HepG2 (cell line): ENCODE data around the gene TNFSF9. TPM values are rescaled to one million over a fixed set of nuclear protein-coding genes. Genes with fewer than 3 reads are reported as not detected.

Experiments used
- ATAC-seq: fragments of 200-7000 bp; cut with Tn5 transposase; 3 replicates; pipeline ENCODE4 v1.9.1; 2020; ENCODE audit warnings: mild to moderate bottlenecking, moderate library complexity
- BruUV-seq: library from RNA; stranded (reverse); fragments of 400-500 nt; replicated peaks from 2 replicates; lab custom pipeline; 2021; lab: Mats Ljungman, UMichigan
- CTCF ChIA-PET: fragments of 300-600 bp; formaldehyde crosslinking; extraction: SDS; loops from one replicate; lab custom pipeline; 2021; ENCODE audit warnings: low total read pairs, inconsistent platforms, low intra/inter-chr PET ratio; lab: Yijun Ruan, JAX
- POLR2A ChIA-PET: fragments of 350-600 bp; sonication (Branson Sonifier 250); formaldehyde crosslinking; loops from one replicate; lab custom pipeline; 2020; ENCODE audit warnings: antibody characterized with exemption, inconsistent platforms; lab: Yijun Ruan, JAX
- DNase-seq: peaks from one replicate; pipeline ENCODE4 v3.0.0-alpha.2; 2015; ENCODE audit warnings: low spot score
- FAIRE-seq: peaks from 3 replicates; lab custom pipeline; 2011; peaks lifted over from hg19 to GRCh38; lab: Jason Lieb, UNC
- H2AFZ ChIP-seq: one replicate; pipeline ENCODE4 v1.6.1; 2011; ENCODE audit warnings: low read length, inconsistent platforms
- H3K27ac ChIP-seq: fragments of 300-600 bp; 3 replicates; pipeline ENCODE4 v1.8.0; 2011; ENCODE audit warnings: mixed run types, mild to moderate bottlenecking, mixed read lengths, low read length, inconsistent platforms; ENCODE audit not compliant: insufficient read depth; ENCODE audit errors: extremely low read length
- H3K27me3 ChIP-seq, 2 experiments: fragments of 200-600 bp in 1 of 2; 2 replicates in 1 of 2; 3 replicates in 1 of 2; pipeline versions ENCODE4 v1.6.0 to v1.8.0; 2011; ENCODE audit warnings: low read length in 2 of 2, mild to moderate bottlenecking in 2 of 2, moderate library complexity in 2 of 2, inconsistent platforms in 1 of 2; ENCODE audit not compliant: insufficient read depth in 2 of 2, control insufficient read depth in 1 of 2
- H3K36me3 ChIP-seq, 2 experiments: fragments of 200-600 bp in 1 of 2; replicated peaks in 1 of 2; 2 replicates in 1 of 2; 3 replicates in 1 of 2; pipeline versions ENCODE4 v1.5.1 to v1.8.0; 2011; ENCODE audit warnings: low read length in 2 of 2, inconsistent platforms in 1 of 2; ENCODE audit not compliant: insufficient read depth in 2 of 2, control insufficient read depth in 1 of 2
- H3K4me1 ChIP-seq: 2 replicates; pipeline ENCODE4 v1.5.1; 2012; ENCODE audit warnings: low read length, inconsistent platforms; ENCODE audit not compliant: insufficient read depth
- H3K4me2 ChIP-seq: 2 replicates; pipeline ENCODE4 v1.6.0; 2011; ENCODE audit warnings: low read depth, low read length, inconsistent platforms
- H3K4me3 ChIP-seq, 3 experiments: fragments of 200-600 bp in 1 of 3; sonication (generic), shearing (Covaris generic) in 1 of 3; replicated peaks in 1 of 3; 2 replicates each; pipeline ENCODE4 v1.5.1; 2011 to 2016; ENCODE audit warnings: low read length in 3 of 3, inconsistent platforms in 2 of 3, low read depth in 2 of 3, mild to moderate bottlenecking in 2 of 3, control low read depth in 1 of 3, mixed read lengths in 1 of 3; ENCODE audit not compliant: insufficient read depth in 1 of 3
- H3K79me2 ChIP-seq: one replicate; pipeline ENCODE4 v1.6.1; 2011; ENCODE audit warnings: low read length, inconsistent platforms; ENCODE audit not compliant: insufficient read depth
- H3K9ac ChIP-seq: 2 replicates; pipeline ENCODE4 v1.6.0; 2011; ENCODE audit warnings: mild to moderate bottlenecking, low read depth, low read length, inconsistent platforms; ENCODE audit not compliant: insufficient read depth
- H3K9me3 ChIP-seq: 2 replicates; pipeline ENCODE4 v1.5.1; 2012; ENCODE audit warnings: mild to moderate bottlenecking, low read length
- H4K20me1 ChIP-seq: 2 replicates; pipeline ENCODE4 v1.6.0; 2011; ENCODE audit warnings: inconsistent platforms, mild to moderate bottlenecking, low read length, moderate library complexity; ENCODE audit not compliant: insufficient read depth
- AKAP8 ChIP-seq: sonication (generic); formaldehyde crosslinking; IDR thresholded peaks from 2 replicates; pipeline ENCODE4 v1.5.1; 2020; ENCODE audit warnings: mild to moderate bottlenecking, missing genetic modification reagents
- MAZ ChIP-seq, 2 experiments: sonication (generic) in 1 of 2; formaldehyde crosslinking in 1 of 2; IDR thresholded peaks; 2 replicates each; pipeline versions ENCODE4 v1.5.0 to v1.6.1; 2012 to 2020; ENCODE audit warnings: low read depth in 2 of 2, mild to moderate bottlenecking in 2 of 2, borderline replicate concordance in 1 of 2, improper control_type of control experiment in 1 of 2, low read length in 1 of 2, missing genetic modification reagents in 1 of 2, moderate library complexity in 1 of 2
- ZFP36L1 ChIP-seq: sonication (generic); formaldehyde crosslinking; IDR thresholded peaks from 2 replicates; pipeline ENCODE4 v1.8.0; 2022; ENCODE audit warnings: mild to moderate bottlenecking, missing genetic modification reagents, moderate library complexity
- ZNF263 ChIP-seq: sonication (generic); formaldehyde crosslinking; IDR thresholded peaks from 2 replicates; pipeline ENCODE4 v1.4.0; 2020; ENCODE audit warnings: missing genetic modification reagents
- ZNF33A ChIP-seq: sonication (generic); formaldehyde crosslinking; IDR thresholded peaks from 2 replicates; pipeline ENCODE4 v1.5.1; 2020; ENCODE audit warnings: missing genetic modification reagents, mild to moderate bottlenecking, moderate library complexity, borderline replicate concordance
- ZNF556 ChIP-seq: sonication (generic); formaldehyde crosslinking; IDR thresholded peaks from 2 replicates; pipeline ENCODE4 v1.4.0; 2020; ENCODE audit warnings: mild to moderate bottlenecking, missing genetic modification reagents, borderline replicate concordance
- ZNF768 ChIP-seq: sonication (generic); formaldehyde crosslinking; IDR thresholded peaks from 2 replicates; pipeline ENCODE4 v1.4.0; 2020; ENCODE audit warnings: missing genetic modification reagents
- WGBS: methylation state at CpG from one replicate; pipeline ENCODE4 v1.1.6; 2017; ENCODE audit warnings: low lambda C conversion rate; 5-methylcytosine and 5-hydroxymethylcytosine counted together
- in situ Hi-C: cut with HindIII; loops from 2 replicates; pipeline ENCODE4 v1.10.0; 2017; ENCODE audit warnings: low pct_unique_long_range_greater_than_20kb; ENCODE audit not compliant: extremely low pct_ligation_motif_present
- intact Hi-C: fragments of 100-400 bp; cut with micrococcal nuclease; formaldehyde crosslinking; loops from one replicate; pipeline ENCODE4 v1.10.0; 2022; ENCODE audit not compliant: unreplicated experiment
- polyA plus RNA-seq, 8 experiments: library from polyadenylated mRNA; depleted of rRNA in 3 of 8; stranded (reverse) in 7 of 8; unstranded in 1 of 8; fragments of >200 nt; fragmentation: Illumina TruSeq in 4 of 8; extraction: Trizol in 4 of 8; gene quantifications; 2 replicates each; pipeline versions ENCODE4 v1.2.1 to v1.2.3, GENCODE V29; 2011 to 2016; ENCODE audit warnings: low read depth in 4 of 8, missing spikeins in 1 of 8, mixed read lengths in 1 of 8; ENCODE audit not compliant: insufficient read depth in 1 of 8
- total RNA-seq, 5 experiments: library from RNA; depleted of rRNA; stranded (reverse); fragments of >200 nt; fragmentation: Illumina TruSeq; extraction: Trizol; gene quantifications; 2 replicates each; pipeline ENCODE4 v1.2.3, GENCODE V29; 2016; ENCODE audit warnings: low read depth in 1 of 5
- TF ChIP-seq, protein P1 (sequence below): sonication (generic); formaldehyde crosslinking; IDR thresholded peaks from 2 replicates; pipeline ENCODE4 v1.4.0; 2020; ENCODE audit warnings: mild to moderate bottlenecking, missing genetic modification reagents
- TF ChIP-seq, protein P2 (sequence below): IDR thresholded peaks from 2 replicates; pipeline ENCODE4 v1.6.1; 2018; ENCODE audit warnings: missing genetic modification reagents
- TF ChIP-seq, protein P3 (sequence below): sonication (generic); formaldehyde crosslinking; IDR thresholded peaks from 2 replicates; pipeline ENCODE4 v1.8.0; 2022; ENCODE audit warnings: mild to moderate bottlenecking, missing genetic modification reagents, borderline replicate concordance
- TF ChIP-seq, protein P4 (sequence below): sonication (generic); formaldehyde crosslinking; IDR thresholded peaks from 2 replicates; pipeline ENCODE4 v1.5.0; 2020; ENCODE audit warnings: mild to moderate bottlenecking, low read depth, missing genetic modification reagents, borderline replicate concordance
- TF ChIP-seq, protein P5 (sequence below): sonication (generic); formaldehyde crosslinking; IDR thresholded peaks from 2 replicates; pipeline ENCODE4 v1.8.1; 2022; ENCODE audit warnings: mild to moderate bottlenecking, missing genetic modification reagents

TNFSF9 gene
- total and polyA plus RNA-seq, 2 of the 13 experiments (the other 11 are each of a cell fraction or from before 2014, with no cell fraction given), result 1.0 to 1.8 TPM

DNA sequence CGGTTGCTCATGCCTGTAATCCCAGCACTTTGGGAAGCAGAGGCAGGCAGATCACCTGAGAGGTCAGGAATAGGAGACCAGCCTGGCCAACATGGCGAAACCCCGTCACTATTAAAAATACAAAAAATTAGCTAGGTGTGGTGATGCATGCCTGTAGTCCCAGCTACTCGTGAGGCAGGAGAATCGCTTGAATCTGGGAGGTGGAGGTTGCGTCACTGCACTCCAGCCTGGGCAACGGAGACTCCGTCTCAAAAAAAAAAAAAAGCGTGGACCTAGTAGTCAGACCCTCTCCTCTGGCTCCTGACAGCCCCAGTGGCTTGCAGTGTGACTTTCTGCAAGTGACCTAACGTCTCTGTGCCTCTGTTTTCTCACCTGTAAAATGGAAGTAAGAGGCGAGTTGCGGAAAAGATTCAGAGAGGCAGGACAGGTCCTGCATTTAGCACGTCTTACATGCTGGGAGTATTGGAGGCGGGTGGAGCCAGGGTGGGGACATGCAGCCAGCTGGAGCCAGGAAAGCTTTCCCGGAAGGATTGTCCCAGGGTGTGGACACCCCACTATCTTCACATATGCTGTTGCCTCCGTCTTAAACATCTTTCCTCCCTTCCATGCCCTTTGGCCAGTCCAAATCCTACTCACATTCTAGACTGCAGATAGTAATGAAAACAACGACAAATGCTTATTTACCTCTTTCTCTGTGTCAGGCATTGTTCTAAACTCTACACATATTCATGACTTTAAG is 31.6 kb upstream of the TNFSF9 start:
- Histone ChIP-seq H3K4me2 (no peak overlapping the region), H4K20me1 (no peaks in the 10 kb centered on the region), H3K9ac (no peak overlapping the region), H3K4me3 (no peak overlapping the region), H2AFZ (no peak overlapping the region), H3K36me3 (no peaks in the 10 kb centered on the region), H3K4me1 (no peaks in the 10 kb centered on the region), H3K27ac (no peak overlapping the region), H3K79me2 (no peaks in the 10 kb centered on the region), H3K27me3 (peaks cover 3 to 34% of the 10 kb centered on the region in 2 experiments), H3K9me3 (no peaks in the 10 kb centered on the region)
- in situ Hi-C loops (no loop called here), intact Hi-C loops (no loop called here)
- CTCF ChIA-PET, result no interaction called here
- POLR2A ChIA-PET, result no interaction called here
- DNase-seq (no peak), FAIRE-seq (no peak), ATAC-seq (no peak)
- 45% methylated on average over 17 of the region's 17 CpGs for WGBS
- BruUV-seq, result no TSS peak
- TF ChIP-seq MAZ (IDR thresholded peaks at IDR 0.05; ENCODE audit: borderline replicate concordance, low read depth, low read length) (no peak), MAZ (CRISPR knock-in tag; IDR thresholded peaks at IDR 0.05; ENCODE audit: low read depth) (no peak), ZNF33A (CRISPR knock-in tag) (no peak), ZNF556 (CRISPR knock-in tag) (no peak), AKAP8 (no peak), ZNF263 (CRISPR knock-in tag) (no peak), ZFP36L1 (no peak), ZNF768 (peak; percentile 58)
- TF ChIP-seq, protein P1, sequence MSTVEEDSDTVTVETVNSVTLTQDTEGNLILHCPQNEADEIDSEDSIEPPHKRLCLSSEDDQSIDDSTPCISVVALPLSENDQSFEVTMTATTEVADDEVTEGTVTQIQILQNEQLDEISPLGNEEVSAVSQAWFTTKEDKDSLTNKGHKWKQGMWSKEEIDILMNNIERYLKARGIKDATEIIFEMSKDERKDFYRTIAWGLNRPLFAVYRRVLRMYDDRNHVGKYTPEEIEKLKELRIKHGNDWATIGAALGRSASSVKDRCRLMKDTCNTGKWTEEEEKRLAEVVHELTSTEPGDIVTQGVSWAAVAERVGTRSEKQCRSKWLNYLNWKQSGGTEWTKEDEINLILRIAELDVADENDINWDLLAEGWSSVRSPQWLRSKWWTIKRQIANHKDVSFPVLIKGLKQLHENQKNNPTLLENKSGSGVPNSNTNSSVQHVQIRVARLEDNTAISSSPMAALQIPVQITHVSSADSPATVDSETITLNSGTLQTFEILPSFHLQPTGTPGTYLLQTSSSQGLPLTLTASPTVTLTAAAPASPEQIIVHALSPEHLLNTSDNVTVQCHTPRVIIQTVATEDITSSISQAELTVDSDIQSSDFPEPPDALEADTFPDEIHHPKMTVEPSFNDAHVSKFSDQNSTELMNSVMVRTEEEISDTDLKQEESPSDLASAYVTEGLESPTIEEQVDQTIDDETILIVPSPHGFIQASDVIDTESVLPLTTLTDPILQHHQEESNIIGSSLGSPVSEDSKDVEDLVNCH (CRISPR knock-in tag), result no peak
- TF ChIP-seq, protein P2, sequence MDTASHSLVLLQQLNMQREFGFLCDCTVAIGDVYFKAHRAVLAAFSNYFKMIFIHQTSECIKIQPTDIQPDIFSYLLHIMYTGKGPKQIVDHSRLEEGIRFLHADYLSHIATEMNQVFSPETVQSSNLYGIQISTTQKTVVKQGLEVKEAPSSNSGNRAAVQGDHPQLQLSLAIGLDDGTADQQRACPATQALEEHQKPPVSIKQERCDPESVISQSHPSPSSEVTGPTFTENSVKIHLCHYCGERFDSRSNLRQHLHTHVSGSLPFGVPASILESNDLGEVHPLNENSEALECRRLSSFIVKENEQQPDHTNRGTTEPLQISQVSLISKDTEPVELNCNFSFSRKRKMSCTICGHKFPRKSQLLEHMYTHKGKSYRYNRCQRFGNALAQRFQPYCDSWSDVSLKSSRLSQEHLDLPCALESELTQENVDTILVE (CRISPR knock-in tag), result no peak
- TF ChIP-seq, protein P3, sequence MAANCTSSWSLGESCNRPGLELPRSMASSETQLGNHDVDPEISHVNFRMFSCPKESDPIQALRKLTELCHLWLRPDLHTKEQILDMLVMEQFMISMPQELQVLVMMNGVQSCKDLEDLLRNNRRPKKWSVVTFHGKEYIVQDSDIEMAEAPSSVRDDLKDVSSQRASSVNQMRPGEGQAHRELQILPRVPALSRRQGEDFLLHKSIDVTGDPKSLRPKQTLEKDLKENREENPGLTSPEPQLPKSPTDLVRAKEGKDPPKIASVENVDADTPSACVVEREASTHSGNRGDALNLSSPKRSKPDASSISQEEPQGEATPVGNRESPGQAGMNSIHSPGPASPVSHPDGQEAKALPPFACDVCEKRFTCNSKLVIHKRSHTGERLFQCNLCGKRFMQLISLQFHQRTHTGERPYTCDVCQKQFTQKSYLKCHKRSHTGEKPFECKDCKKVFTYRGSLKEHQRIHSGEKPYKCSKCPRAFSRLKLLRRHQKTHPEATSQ, result no peak
- TF ChIP-seq, protein P4, sequence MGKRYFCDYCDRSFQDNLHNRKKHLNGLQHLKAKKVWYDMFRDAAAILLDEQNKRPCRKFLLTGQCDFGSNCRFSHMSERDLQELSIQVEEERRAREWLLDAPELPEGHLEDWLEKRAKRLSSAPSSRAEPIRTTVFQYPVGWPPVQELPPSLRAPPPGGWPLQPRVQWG (CRISPR knock-in tag), result no peak
- TF ChIP-seq, protein P5, sequence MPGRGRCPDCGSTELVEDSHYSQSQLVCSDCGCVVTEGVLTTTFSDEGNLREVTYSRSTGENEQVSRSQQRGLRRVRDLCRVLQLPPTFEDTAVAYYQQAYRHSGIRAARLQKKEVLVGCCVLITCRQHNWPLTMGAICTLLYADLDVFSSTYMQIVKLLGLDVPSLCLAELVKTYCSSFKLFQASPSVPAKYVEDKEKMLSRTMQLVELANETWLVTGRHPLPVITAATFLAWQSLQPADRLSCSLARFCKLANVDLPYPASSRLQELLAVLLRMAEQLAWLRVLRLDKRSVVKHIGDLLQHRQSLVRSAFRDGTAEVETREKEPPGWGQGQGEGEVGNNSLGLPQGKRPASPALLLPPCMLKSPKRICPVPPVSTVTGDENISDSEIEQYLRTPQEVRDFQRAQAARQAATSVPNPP (CRISPR knock-in tag), result no peak
